Skeletal muscle cell (primary cell): ENCODE measurements around the gene USP49.
A peak's percentile ranks its signal among the peaks of the same experiment; 100 is the strongest.

Experiments used
- DNase-seq: peaks from one replicate; pipeline ENCODE4 v3.0.0-alpha.2; 2010; ENCODE audit warnings: low read depth
- H3K4me3 ChIP-seq: 2 replicates; pipeline ENCODE4 v1.5.1; 2011; ENCODE audit warnings: low read depth, mild to moderate bottlenecking, control low read depth, low read length, moderate library complexity

The USP49 gene

GRCh38 chr6:41881506-41881905, 13.7 kb downstream of the USP49 start:
- DNase-seq, result no peak
- no peak overlapping the region for H3K4me3 ChIP-seq

- no peak overlapping the region for H3K4me3 ChIP-seq
- peak; percentile 11 for DNase-seq
These were observed 16.2 kb downstream of the USP49 start for GRCh38 chr6:41878961-41879405.

GRCh38 chr6:41878246-41878645, 16.9 kb downstream of the USP49 start:
- no peak overlapping the region for H3K4me3 ChIP-seq
- no peak for DNase-seq

GRCh38 chr6:41877051-41877680, 18.0 kb downstream of the USP49 start:
- no peak overlapping the region for H3K4me3 ChIP-seq
- no peak for DNase-seq

- DNase-seq, result no peak
These were observed 20.4 kb downstream of the USP49 start for GRCh38 chr6:41874741-41875140.

GRCh38 chr6:41872147-41872546, 23.0 kb downstream of the USP49 start:
- no peak for DNase-seq
- H3K4me3 ChIP-seq, result no peak overlapping the region

More at GRCh38 chr6:41874741-41875140, 20.4 kb downstream of the USP49 start:
- no peak overlapping the region for H3K4me3 ChIP-seq

GRCh38 chr6:41871691-41872090, 23.5 kb downstream of the USP49 start:
- no peak for DNase-seq
- no peak overlapping the region for H3K4me3 ChIP-seq

GRCh38 chr6:41859356-41859755, 35.8 kb downstream of the USP49 start:
- no peak overlapping the region for H3K4me3 ChIP-seq
- no peak for DNase-seq

GRCh38 chr6:41858703-41859102, 36.5 kb downstream of the USP49 start:
- no peak for DNase-seq
- no peak overlapping the region for H3K4me3 ChIP-seq

GRCh38 chr6:41850861-41851260, 44.3 kb downstream of the USP49 start:
- H3K4me3 ChIP-seq, result no peak overlapping the region
- no peak for DNase-seq

GRCh38 chr6:41846666-41847237, 48.4 kb downstream of the USP49 start:
- DNase-seq, result peak; percentile 79
- no peak overlapping the region for H3K4me3 ChIP-seq

- no peak for DNase-seq
- H3K4me3 ChIP-seq, result no peak overlapping the region
These were observed 52.0 kb downstream of the USP49 start for GRCh38 chr6:41843178-41843577.

GRCh38 chr6:41840326-41840725, 54.8 kb downstream of the USP49 start:
- no peak for DNase-seq

GRCh38 chr6:41836660-41837052, 58.5 kb downstream of the USP49 start:
- peak; percentile 18 for DNase-seq

More at GRCh38 chr6:41840326-41840725, 54.8 kb downstream of the USP49 start:
- no peak overlapping the region for H3K4me3 ChIP-seq

GRCh38 chr6:41836022-41836659, 59.0 kb downstream of the USP49 start:
- DNase-seq, result no peak
- H3K4me3 ChIP-seq, result no peak overlapping the region

More at GRCh38 chr6:41836660-41837052, 58.5 kb downstream of the USP49 start:
- H3K4me3 ChIP-seq, result no peak overlapping the region

- no peak overlapping the region for H3K4me3 ChIP-seq
- DNase-seq, result no peak
These were observed 62.9 kb downstream of the USP49 start for GRCh38 chr6:41832263-41832662.

GRCh38 chr6:41826343-41827022, 68.7 kb downstream of the USP49 start:
- H3K4me3 ChIP-seq, result no peak overlapping the region
- no peak for DNase-seq

GRCh38 chr6:41824571-41825569, 70.3 kb downstream of the USP49 start:
- H3K4me3 ChIP-seq, result no peak overlapping the region

GRCh38 chr6:41823178-41823577, 72.0 kb downstream of the USP49 start:
- DNase-seq, result no peak
- no peak overlapping the region for H3K4me3 ChIP-seq

More at GRCh38 chr6:41824571-41825569, 70.3 kb downstream of the USP49 start:
- no peak for DNase-seq
